K562 (cell line): ENCODE measurements around the gene PLEKHG5. TPM values are rescaled to one million over a fixed set of nuclear protein-coding genes. Genes with fewer than 3 reads are reported as not detected.

Source experiments
- ETS2 ChIP-seq: IDR thresholded peaks from 2 replicates; pipeline ENCODE4 v1.6.1; 2016; ENCODE audit warnings: borderline replicate concordance, missing genetic modification characterization, mild to moderate bottlenecking, moderate library complexity, missing compliant biosample characterization; ENCODE audit not compliant: poor library complexity, severe bottlenecking
- FOXP1 ChIP-seq: sonication (generic); formaldehyde crosslinking; IDR thresholded peaks from 2 replicates; pipeline ENCODE4 v1.8.0; 2022; ENCODE audit warnings: mild to moderate bottlenecking, missing genetic modification reagents
- KLF16 ChIP-seq: IDR thresholded peaks from 2 replicates; pipeline ENCODE4 v1.6.1; 2016; ENCODE audit warnings: antibody characterized with exemption
- KLF6 ChIP-seq: fragments of 250-450 bp; sonication (Bioruptor Pico); IDR thresholded peaks from 2 replicates; pipeline ENCODE4 v1.4.0; 2020; ENCODE audit warnings: mild to moderate bottlenecking, moderate library complexity, borderline replicate concordance
- MYC ChIP-seq, 2 experiments: fragments of 250-450 bp in 1 of 2; sonication (Bioruptor Pico) in 1 of 2; IDR thresholded peaks; 2 replicates each; pipeline versions ENCODE4 v1.5.1 to v1.6.1; 2012 to 2021; ENCODE audit warnings: low read depth in 2 of 2, borderline replicate concordance in 1 of 2, improper control_type of control experiment in 1 of 2, low read length in 1 of 2, mild to moderate bottlenecking in 1 of 2, moderate library complexity in 1 of 2
- NBN ChIP-seq: fragments of 450-650 bp; IDR thresholded peaks from 2 replicates; pipeline ENCODE4 v1.6.1; 2016; ENCODE audit warnings: low read depth, mild to moderate bottlenecking
- NELFE ChIP-seq: IDR thresholded peaks from 2 replicates; pipeline ENCODE4 v1.6.1; 2011; ENCODE audit warnings: mild to moderate bottlenecking; ENCODE audit not compliant: insufficient read depth, insufficient read length
- NUFIP1 ChIP-seq: fragments of 450-650 bp; IDR thresholded peaks from 2 replicates; pipeline ENCODE4 v1.6.1; 2018; ENCODE audit not compliant: partially characterized antibody
- PCBP1 ChIP-seq: fragments of 200-400 bp; formaldehyde crosslinking; IDR thresholded peaks from 2 replicates; pipeline ENCODE4 v1.6.1; 2018; ENCODE audit warnings: mild to moderate bottlenecking, low read depth, low read length; ENCODE audit not compliant: poor library complexity, severe bottlenecking
- RNF2 ChIP-seq: sonication (generic); IDR thresholded peaks from 2 replicates; pipeline ENCODE4 v1.6.1; 2016
- SMAD4 ChIP-seq: fragments of 250-450 bp; sonication (Bioruptor Pico); conservative IDR thresholded peaks from 2 replicates; pipeline ENCODE4 v1.8.0; 2021; ENCODE audit warnings: inconsistent platforms, mild to moderate bottlenecking, moderate library complexity
- TAF7 ChIP-seq: fragments of 450-650 bp; IDR thresholded peaks from 2 replicates; pipeline ENCODE4 v1.6.1; 2016; ENCODE audit warnings: missing genetic modification characterization, missing compliant biosample characterization
- TBP ChIP-seq: optimal IDR thresholded peaks from 2 replicates; pipeline ENCODE3; 2011; ENCODE audit warnings: low read depth, low read length, improper control_type of control experiment
- polyA plus RNA-seq, 8 experiments: library from polyadenylated mRNA; depleted of rRNA in 4 of 8; stranded (reverse) in 5 of 8; unstranded in 3 of 8; fragments of >200 nt; fragmentation: Nextera tagmentation in 2 of 8; fragmentation: Illumina TruSeq in 1 of 8; extraction: Ambion mirVana in 2 of 8; extraction: Trizol in 1 of 8; gene quantifications; 2 replicates each; pipeline versions ENCODE4 v1.2.1 to v1.2.3, GENCODE V29; 2011 to 2014; ENCODE audit warnings: inconsistent platforms in 1 of 8, missing spikeins in 1 of 8
- total RNA-seq, 7 experiments: library from RNA; depleted of rRNA in 6 of 7; stranded (reverse); fragments of >200 nt in 6 of 7; fragmentation: Illumina TruSeq in 2 of 7; extraction: Trizol in 2 of 7; gene quantifications; 2 replicates each; pipeline versions ENCODE4 v1.2.1 to v1.2.3, GENCODE V29; 2011 to 2021; ENCODE audit warnings: low replicate concordance in 1 of 7
- TF ChIP-seq, protein P1 (sequence below): sonication (generic); formaldehyde crosslinking; IDR thresholded peaks from 2 replicates; pipeline ENCODE4 v1.8.0; 2023; ENCODE audit warnings: mild to moderate bottlenecking, missing genetic modification reagents
- TF ChIP-seq, protein P2 (sequence below): sonication (generic); formaldehyde crosslinking; IDR thresholded peaks from 2 replicates; pipeline ENCODE4 v1.8.0; 2022; ENCODE audit warnings: mild to moderate bottlenecking, missing genetic modification reagents
- TF ChIP-seq, protein P3 (sequence below): fragments of 450-650 bp; formaldehyde crosslinking; IDR thresholded peaks from 2 replicates; pipeline ENCODE4 v1.4.0; 2020; ENCODE audit warnings: mild to moderate bottlenecking

Gene PLEKHG5
- total and polyA plus RNA-seq, 9 of the 15 experiments (the other 6 are each of a cell fraction or from before 2014, with no cell fraction given): 0.04 to 0.29 (median 0.09) TPM; not detected in 3

DNA sequence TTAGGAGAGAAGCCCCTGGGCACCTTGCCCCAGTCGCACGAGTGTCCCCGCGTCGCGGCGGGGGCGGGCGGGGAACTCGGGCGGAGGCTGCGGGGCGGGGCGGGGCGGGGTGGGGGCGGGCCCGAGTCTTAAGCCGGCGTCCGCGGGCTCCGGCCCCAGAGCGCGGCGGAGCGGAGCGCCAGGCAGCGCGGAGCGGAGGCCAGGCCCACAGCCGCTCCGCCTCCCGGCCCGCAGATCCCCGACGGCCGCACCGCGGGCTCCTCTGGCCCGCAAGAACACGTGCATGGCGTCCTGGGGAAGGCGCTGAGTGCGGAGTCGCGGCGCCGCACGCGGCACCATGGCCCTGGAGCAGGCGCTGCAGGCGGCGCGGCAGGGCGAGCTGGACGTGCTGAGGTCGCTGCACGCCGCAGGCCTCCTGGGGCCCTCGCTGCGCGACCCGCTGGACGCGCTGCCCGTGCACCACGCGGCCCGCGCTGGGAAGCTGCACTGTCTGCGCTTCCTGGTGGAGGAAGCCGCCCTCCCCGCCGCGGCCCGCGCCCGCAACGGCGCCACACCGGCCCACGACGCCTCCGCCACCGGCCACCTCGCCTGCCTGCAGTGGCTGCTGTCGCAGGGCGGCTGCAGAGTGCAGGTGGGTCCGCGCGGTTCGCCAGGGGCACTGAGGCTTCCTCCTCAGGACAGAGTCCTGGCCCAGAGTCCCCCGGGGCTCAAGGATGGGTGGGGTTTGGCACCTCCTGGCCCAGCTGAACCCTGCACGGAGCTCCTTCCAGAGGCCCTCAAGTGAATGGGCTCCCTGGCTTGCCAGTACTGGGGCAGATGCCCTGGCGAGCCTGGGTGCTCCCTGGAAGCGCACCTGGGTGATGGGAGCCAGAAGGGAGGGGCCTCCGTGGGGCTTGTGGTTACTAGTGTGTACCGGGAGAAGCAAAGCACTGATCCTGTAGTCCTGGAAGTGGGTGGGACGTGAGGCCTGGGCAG lies 66.6 kb downstream of the PLEKHG5 start, which contains the start of gene ESPN (continued):
- TF ChIP-seq, protein P1, sequence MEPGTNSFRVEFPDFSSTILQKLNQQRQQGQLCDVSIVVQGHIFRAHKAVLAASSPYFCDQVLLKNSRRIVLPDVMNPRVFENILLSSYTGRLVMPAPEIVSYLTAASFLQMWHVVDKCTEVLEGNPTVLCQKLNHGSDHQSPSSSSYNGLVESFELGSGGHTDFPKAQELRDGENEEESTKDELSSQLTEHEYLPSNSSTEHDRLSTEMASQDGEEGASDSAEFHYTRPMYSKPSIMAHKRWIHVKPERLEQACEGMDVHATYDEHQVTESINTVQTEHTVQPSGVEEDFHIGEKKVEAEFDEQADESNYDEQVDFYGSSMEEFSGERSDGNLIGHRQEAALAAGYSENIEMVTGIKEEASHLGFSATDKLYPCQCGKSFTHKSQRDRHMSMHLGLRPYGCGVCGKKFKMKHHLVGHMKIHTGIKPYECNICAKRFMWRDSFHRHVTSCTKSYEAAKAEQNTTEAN (CRISPR knock-in tag): no peak
- no peak for TF ChIP-seq KLF6 (CRISPR knock-in tag)
- TF ChIP-seq RNF2: no peak
- TF ChIP-seq MYC (IDR thresholded peaks at IDR 0.05; ENCODE audit: low read depth, low read length): 0 out of 2 replicates have a peak, but pooled peaks have one; percentile 40
- TF ChIP-seq MYC (CRISPR knock-in tag; IDR thresholded peaks at IDR 0.05; ENCODE audit: borderline replicate concordance, low read depth): no peak
- TF ChIP-seq SMAD4 (CRISPR knock-in tag): no peak
- no peak for TF ChIP-seq NELFE
- TF ChIP-seq TBP: peak; percentile 16
- no peak for TF ChIP-seq ETS2
- TF ChIP-seq FOXP1 (CRISPR knock-in tag): no peak
- TF ChIP-seq TAF7 (tag): no peak
- no peak for TF ChIP-seq NUFIP1
- no peak for TF ChIP-seq NBN
- peak; percentile 28 for TF ChIP-seq PCBP1
- TF ChIP-seq, protein P2, sequence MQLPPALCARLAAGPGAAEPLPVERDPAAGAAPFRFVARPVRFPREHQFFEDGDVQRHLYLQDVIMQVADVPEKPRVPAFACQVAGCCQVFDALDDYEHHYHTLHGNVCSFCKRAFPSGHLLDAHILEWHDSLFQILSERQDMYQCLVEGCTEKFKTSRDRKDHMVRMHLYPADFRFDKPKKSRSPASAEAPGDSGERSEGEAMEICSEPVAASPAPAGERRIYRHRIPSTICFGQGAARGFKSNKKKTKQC (CRISPR knock-in tag): peak; percentile 69; the same call in 1 of the 2 replicates
- TF ChIP-seq KLF16: no peak
- TF ChIP-seq, protein P3, sequence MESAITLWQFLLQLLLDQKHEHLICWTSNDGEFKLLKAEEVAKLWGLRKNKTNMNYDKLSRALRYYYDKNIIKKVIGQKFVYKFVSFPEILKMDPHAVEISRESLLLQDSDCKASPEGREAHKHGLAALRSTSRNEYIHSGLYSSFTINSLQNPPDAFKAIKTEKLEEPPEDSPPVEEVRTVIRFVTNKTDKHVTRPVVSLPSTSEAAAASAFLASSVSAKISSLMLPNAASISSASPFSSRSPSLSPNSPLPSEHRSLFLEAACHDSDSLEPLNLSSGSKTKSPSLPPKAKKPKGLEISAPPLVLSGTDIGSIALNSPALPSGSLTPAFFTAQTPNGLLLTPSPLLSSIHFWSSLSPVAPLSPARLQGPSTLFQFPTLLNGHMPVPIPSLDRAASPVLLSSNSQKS (CRISPR knock-in tag): no peak
- TF ChIP-seq, all 486 proteins: peak for 40
